ENCODE measurements around the gene LIPA.
"Not testable (repeated sequence)": the region's sequence is repeated elsewhere in the genome, so short reads cannot be mapped to it uniquely, and the experiment has no call there.

LIPA gene

DNA sequence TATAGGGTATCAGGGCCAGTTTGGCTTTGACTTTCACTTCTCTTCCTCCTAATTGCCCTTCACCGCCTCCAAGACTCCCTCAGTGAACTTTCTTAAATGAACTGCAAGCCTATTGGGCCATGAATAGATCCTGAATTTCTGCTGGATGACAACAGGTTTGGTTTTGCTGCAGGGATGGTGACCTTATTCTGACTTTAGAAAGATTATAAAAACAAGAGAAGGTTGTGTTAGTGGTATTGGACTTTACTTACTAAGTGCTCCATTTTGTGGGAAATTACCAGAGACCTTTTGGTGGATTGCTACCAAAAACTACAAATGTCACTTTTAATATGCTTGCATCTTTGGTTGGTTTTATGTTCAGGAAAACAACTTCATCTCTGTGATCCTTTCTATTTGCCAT is 11.5 kb upstream of the LIPA start:
- H3K4me3 ChIP-seq (ENCODE audit: low read length) = no peak overlapping the region
- H3K9me3 ChIP-seq (ENCODE audit: low read length) = peaks cover 4% of the 10 kb centered on the region
- H3K27me3 ChIP-seq (ENCODE audit: insufficient read depth, low read length) = no peaks in the 10 kb centered on the region
- H3K4me1 ChIP-seq (ENCODE audit: insufficient read depth, low read length) = peaks cover 4% of the 10 kb centered on the region
- no peak overlapping the region for H2AFZ ChIP-seq (ENCODE audit: low read depth, low read length)
- H3K36me3 ChIP-seq (ENCODE audit: insufficient read depth, low read length) = no peaks in the 10 kb centered on the region

DNA sequence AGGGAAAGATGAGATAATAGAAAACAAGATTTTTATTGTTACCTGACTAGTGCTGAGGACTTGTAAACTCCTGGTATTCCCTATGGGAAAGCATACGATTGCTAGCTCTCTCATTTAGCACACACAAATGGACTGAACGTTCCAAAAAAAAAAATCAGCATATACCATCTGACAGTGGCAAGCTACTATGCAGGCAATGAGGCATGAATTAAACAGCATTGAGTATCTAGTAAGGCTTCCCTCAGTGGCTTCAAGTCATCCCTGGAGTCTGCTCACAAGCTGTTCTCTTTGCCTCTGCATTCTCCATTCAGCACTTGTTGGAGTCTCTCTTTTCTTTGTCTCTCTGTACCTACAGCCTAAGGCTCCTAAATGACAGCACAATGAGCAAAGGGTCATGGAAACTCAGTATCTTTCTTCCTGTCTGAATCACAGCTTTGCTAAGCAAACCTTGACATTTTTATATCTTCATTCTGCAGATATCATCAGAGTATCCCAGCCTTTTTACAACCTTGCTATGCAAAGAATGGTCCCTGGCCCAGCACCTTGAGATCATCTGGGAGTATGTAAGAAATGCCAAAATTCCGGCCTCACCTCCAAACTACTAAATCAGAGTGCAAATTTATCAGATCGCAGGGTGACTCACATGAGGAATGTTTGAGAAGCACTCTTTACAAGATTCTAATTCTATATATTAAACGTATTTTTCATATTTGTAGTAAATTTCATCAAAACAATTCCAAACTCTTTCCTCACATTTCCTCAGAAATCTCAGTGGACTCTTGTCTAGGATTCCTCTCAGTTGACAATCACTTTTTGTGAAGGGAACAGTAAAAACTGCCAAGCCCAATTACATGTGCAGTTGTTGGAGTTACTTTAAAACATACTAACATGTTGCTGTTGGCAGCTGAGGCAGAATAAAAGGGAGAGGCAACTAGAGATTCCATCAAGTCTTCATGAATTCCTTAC is 10.8 kb upstream of the LIPA start:
- Histone ChIP-seq H3K27me3 (ENCODE audit: insufficient read depth, low read length) (no peaks in the 10 kb centered on the region), H2AFZ (ENCODE audit: low read depth, low read length) (no peak overlapping the region), H3K4me1 (ENCODE audit: insufficient read depth, low read length) (peaks cover 4% of the 10 kb centered on the region), H3K4me3 (ENCODE audit: low read length) (no peak overlapping the region), H3K9me3 (ENCODE audit: low read length) (peaks cover 4% of the 10 kb centered on the region), H3K36me3 (ENCODE audit: insufficient read depth, low read length) (no peaks in the 10 kb centered on the region)

- Histone ChIP-seq H3K27me3 (ENCODE audit: insufficient read depth, low read length) (no peaks in the 10 kb centered on the region), H2AFZ (ENCODE audit: low read depth, low read length) (no peak overlapping the region), H3K4me1 (ENCODE audit: insufficient read depth, low read length) (peaks cover 4% of the 10 kb centered on the region), H3K4me3 (ENCODE audit: low read length) (no peak overlapping the region), H3K9me3 (ENCODE audit: low read length) (peaks cover 6% of the 10 kb centered on the region), H3K36me3 (ENCODE audit: insufficient read depth, low read length) (no peaks in the 10 kb centered on the region)
These were observed 7.3 kb upstream of the LIPA start for GRCh38 chr10:89258881-89259280.

DNA sequence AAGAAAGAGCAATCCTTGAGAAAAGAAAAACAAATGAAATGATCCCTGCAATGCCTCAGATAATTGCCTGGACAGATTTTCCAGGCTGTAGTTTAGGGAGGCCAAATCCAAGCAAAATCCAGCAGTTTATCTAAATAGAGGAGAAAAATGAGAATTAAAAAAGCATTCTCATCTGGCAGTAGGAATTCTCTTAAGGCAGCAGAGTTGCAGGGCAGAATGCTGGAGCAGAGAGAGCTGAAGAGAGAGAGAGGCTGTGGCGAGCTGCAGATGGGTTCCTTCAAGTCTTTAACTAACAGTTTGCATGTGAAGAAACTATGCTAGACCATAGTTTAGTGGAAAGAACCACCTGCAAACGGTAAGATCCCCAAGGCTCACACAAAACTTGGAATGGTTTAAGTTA is 6.0 kb upstream of the LIPA start:
- Histone ChIP-seq H3K36me3 (ENCODE audit: insufficient read depth, low read length) (no peaks in the 10 kb centered on the region), H3K9me3 (ENCODE audit: low read length) (peaks cover 7% of the 10 kb centered on the region), H3K27me3 (ENCODE audit: insufficient read depth, low read length) (no peaks in the 10 kb centered on the region), H3K4me1 (ENCODE audit: insufficient read depth, low read length) (peaks cover 4% of the 10 kb centered on the region), H2AFZ (ENCODE audit: low read depth, low read length) (no peak overlapping the region), H3K4me3 (ENCODE audit: low read length) (no peak overlapping the region)

GRCh38 chr10:89256962-89257361 is 5.4 kb upstream of the LIPA start:
- Histone ChIP-seq H3K36me3 (ENCODE audit: insufficient read depth, low read length) (no peaks in the 10 kb centered on the region), H3K9me3 (ENCODE audit: low read length) (peaks cover 7% of the 10 kb centered on the region), H3K4me1 (ENCODE audit: insufficient read depth, low read length) (peaks cover 4% of the 10 kb centered on the region), H3K4me3 (ENCODE audit: low read length) (no peak overlapping the region), H2AFZ (ENCODE audit: low read depth, low read length) (no peak overlapping the region), H3K27me3 (ENCODE audit: insufficient read depth, low read length) (no peaks in the 10 kb centered on the region)

- no peaks in the 10 kb centered on the region for H3K36me3 ChIP-seq (ENCODE audit: insufficient read depth, low read length)
- no peak overlapping the region for H3K4me3 ChIP-seq (ENCODE audit: low read length)
- peaks cover 4% of the 10 kb centered on the region for H3K4me1 ChIP-seq (ENCODE audit: insufficient read depth, low read length)
- no peaks in the 10 kb centered on the region for H3K27me3 ChIP-seq (ENCODE audit: insufficient read depth, low read length)
- peaks cover 7% of the 10 kb centered on the region for H3K9me3 ChIP-seq (ENCODE audit: low read length)
- H2AFZ ChIP-seq (ENCODE audit: low read depth, low read length) = no peak overlapping the region
These were observed 4.8 kb upstream of the LIPA start for GRCh38 chr10:89256340-89256739.

DNA sequence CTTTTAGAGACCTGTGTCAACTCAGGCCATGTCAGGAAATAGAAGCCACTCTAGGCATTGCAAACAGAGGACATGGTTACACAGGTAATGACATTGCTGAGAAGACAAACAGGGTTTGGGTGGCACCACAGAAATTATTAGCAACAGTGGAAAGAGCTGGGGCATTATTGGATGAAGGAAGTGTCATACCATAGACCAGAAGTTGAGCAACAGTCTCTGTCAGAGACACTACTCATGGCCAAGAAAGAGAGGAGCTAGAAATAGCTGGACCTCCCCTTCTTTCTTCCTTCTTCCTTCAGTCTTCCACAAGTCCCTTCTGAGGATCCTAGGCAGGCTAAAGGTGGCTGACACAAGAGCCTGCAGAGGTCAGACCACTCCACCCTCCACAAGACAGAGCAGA is 4.2 kb upstream of the LIPA start:
- H3K4me1 ChIP-seq (ENCODE audit: insufficient read depth, low read length) = peaks cover 8% of the 10 kb centered on the region
- no peak overlapping the region for H2AFZ ChIP-seq (ENCODE audit: low read depth, low read length)
- no peaks in the 10 kb centered on the region for H3K27me3 ChIP-seq (ENCODE audit: insufficient read depth, low read length)
- peaks cover 7% of the 10 kb centered on the region for H3K9me3 ChIP-seq (ENCODE audit: low read length)
- H3K4me3 ChIP-seq (ENCODE audit: low read length) = no peak overlapping the region
- no peaks in the 10 kb centered on the region for H3K36me3 ChIP-seq (ENCODE audit: insufficient read depth, low read length)

DNA sequence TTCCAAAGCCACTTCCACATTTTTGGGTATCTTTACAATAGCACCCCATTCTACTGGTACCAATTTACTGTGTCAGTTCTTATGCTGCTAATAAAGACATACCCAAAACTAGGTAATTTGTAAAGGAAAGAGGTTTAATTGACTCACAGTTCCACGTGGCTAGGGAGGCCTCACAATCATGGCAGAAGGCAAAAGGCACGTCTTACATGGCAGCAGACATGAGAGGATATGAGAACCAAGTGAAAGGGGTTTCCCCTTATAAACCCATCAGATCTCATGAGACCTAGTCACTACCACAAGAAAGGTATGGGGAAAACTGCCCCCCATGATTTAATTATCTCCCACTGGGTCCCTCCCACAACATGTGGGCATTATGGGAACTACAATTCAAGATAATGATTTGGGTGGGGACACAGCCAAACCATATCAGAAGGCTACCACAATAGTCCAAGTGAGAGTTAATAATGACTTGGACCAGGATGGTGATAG is 3.6 kb upstream of the LIPA start:
- H3K9me3 ChIP-seq (ENCODE audit: low read length); H3K4me3 ChIP-seq (ENCODE audit: low read length); H3K36me3 ChIP-seq (ENCODE audit: insufficient read depth, low read length); H2AFZ ChIP-seq (ENCODE audit: low read depth, low read length); H3K4me1 ChIP-seq (ENCODE audit: insufficient read depth, low read length); H3K27me3 ChIP-seq (ENCODE audit: insufficient read depth, low read length): not testable (repeated sequence)

DNA sequence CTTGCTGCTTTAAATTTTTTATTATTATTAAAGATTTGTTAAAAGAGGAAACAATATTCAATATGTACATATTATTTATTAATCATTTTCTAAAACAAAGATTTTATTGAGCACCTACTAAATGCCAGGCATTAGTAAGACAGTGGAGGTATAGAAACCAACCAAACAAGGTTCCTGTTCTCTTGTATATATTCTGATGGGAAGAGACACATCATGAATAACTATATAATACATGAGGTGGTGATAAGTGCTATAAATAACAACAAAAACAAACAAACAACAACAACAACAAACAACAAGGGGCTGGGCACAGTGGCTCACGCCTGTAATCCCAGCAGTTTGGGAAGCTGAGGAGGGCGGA is 630 bp upstream of the LIPA start:
- H3K4me3 ChIP-seq (ENCODE audit: low read length) = peak overlapping the region; percentile 64
- H3K36me3 ChIP-seq (ENCODE audit: insufficient read depth, low read length) = no peaks in the 10 kb centered on the region
- no peaks in the 10 kb centered on the region for H3K27me3 ChIP-seq (ENCODE audit: insufficient read depth, low read length)
- H3K9me3 ChIP-seq (ENCODE audit: low read length) = peaks cover 7% of the 10 kb centered on the region
- peaks cover 6% of the 10 kb centered on the region for H3K4me1 ChIP-seq (ENCODE audit: insufficient read depth, low read length)
- no peak overlapping the region for H2AFZ ChIP-seq (ENCODE audit: low read depth, low read length)

DNA sequence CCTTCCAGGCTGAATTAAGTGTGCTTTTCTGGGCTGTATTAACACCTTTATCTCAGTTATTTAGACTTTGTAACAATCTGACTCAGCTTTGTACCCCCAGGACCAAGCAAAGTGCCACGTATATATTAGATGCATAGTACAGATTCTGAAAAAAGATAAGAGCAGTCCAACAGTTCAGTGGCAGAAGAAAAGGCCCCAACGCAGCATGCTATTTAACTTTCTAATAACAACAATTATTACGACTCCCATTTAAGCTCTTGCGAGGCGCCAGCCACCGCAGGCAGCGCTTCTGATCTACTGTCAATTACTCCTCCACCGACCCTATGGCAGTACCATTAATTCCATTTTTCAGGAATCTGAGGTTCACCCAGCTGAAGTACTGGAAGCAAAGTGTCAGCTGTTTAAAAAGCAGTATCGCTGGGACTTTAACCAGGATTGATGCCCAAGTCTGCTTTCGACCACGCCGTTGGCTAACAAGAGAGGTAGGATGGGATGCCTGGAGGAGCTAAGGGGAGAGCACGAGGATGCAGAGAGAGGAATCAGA is 638 bp downstream of the LIPA start:
- Histone ChIP-seq H3K4me3 (ENCODE audit: low read length) (peak overlapping the region; percentile 64), H3K36me3 (ENCODE audit: insufficient read depth, low read length) (no peaks in the 10 kb centered on the region), H3K9me3 (ENCODE audit: low read length) (peaks cover 7% of the 10 kb centered on the region), H3K27me3 (ENCODE audit: insufficient read depth, low read length) (no peaks in the 10 kb centered on the region), H2AFZ (ENCODE audit: low read depth, low read length) (peak overlapping the region; percentile 75), H3K4me1 (ENCODE audit: insufficient read depth, low read length) (peaks cover 6% of the 10 kb centered on the region)

DNA sequence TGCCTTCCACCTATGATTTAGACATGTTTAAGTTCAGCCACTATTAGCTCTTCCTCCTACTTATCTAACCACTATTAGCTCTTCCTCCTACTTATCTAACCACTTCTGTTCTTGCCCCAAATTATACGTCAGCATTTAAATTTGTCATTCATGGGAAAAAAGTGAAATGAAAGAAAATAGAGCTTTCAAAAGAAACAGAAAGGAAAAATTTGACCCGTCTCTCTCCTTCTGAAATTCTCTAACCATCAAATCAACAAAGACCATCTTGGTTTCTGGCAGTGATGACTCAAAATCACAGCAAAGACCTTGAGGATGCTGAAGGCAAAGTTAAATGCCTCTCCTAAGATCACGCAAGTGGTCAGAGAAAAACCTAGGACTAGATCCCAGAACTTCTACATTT is 2.6 kb downstream of the LIPA start:
- Histone ChIP-seq H3K36me3 (ENCODE audit: insufficient read depth, low read length) (no peaks in the 10 kb centered on the region), H2AFZ (ENCODE audit: low read depth, low read length) (no peak overlapping the region), H3K9me3 (ENCODE audit: low read length) (peaks cover 4% of the 10 kb centered on the region), H3K4me1 (ENCODE audit: insufficient read depth, low read length) (peaks cover 6% of the 10 kb centered on the region), H3K4me3 (ENCODE audit: low read length) (no peak overlapping the region), H3K27me3 (ENCODE audit: insufficient read depth, low read length) (no peaks in the 10 kb centered on the region)

DNA sequence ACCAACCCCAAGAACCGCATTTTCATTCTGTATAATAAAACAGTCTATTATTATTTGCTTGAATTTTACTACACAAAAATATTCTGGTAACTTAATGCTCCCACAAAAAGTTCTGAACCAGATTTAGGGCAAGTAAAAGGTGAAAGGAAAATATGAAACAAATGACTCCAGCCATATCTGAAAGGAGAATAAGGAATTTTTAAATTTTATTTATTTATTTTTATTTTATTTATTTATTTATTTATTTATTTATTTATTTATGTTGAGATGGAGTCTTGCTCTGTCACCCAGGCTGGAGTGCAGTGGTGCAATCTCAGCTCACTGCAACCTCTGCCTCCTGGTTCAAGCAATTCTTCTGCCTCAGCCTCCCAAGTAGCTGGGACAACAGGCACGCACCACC is 4.0 kb downstream of the LIPA start:
- H2AFZ ChIP-seq (ENCODE audit: low read depth, low read length); H3K4me3 ChIP-seq (ENCODE audit: low read length); H3K36me3 ChIP-seq (ENCODE audit: insufficient read depth, low read length); H3K4me1 ChIP-seq (ENCODE audit: insufficient read depth, low read length); H3K9me3 ChIP-seq (ENCODE audit: low read length); H3K27me3 ChIP-seq (ENCODE audit: insufficient read depth, low read length): not testable (repeated sequence)

DNA sequence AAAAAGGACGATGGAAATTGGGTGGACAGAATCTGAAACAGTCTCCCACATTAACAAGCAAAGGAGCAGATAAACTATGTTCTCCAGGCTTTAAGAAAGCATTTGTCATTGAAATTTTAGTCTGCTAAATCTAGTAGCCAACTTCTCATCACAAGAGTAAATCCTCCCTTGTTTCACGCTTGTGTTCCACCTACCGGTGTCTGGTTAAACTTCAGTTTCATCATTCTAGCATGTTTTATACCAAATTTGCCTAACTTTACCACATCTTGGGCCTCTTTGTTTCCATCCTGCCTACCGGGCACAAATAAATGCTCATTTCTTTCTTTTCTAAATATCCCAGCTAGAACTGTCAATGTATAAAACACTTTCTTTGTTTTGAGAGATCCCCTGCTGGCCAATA is 5.8 kb downstream of the LIPA start:
- peaks cover 4% of the 10 kb centered on the region for H3K4me1 ChIP-seq (ENCODE audit: insufficient read depth, low read length)
- H3K9me3 ChIP-seq (ENCODE audit: low read length) = no peaks in the 10 kb centered on the region
- no peaks in the 10 kb centered on the region for H3K27me3 ChIP-seq (ENCODE audit: insufficient read depth, low read length)

More for the DNA sequence above, 5.8 kb downstream of the LIPA start:
- Histone ChIP-seq H3K4me3 (ENCODE audit: low read length) (no peak overlapping the region), H3K36me3 (ENCODE audit: insufficient read depth, low read length) (no peaks in the 10 kb centered on the region), H2AFZ (ENCODE audit: low read depth, low read length) (no peak overlapping the region)
